GM18861 (cell line): ENCODE data around the gene BCKDK.

Experiments
- ATAC-seq: cut with Tn5 transposase; IDR thresholded peaks from one replicate; pipeline ENCODE4 v1.9.1; 2021; ENCODE audit not compliant: unreplicated experiment

The BCKDK gene

GRCh38 chr16:31080035-31080629 lies 28.1 kb upstream of the BCKDK start:
- no peak for ATAC-seq

- no peak for ATAC-seq
Measured at GRCh38 chr16:31080756-31081419, 27.3 kb upstream of the BCKDK start.

GRCh38 chr16:31081428-31082351 lies 26.5 kb upstream of the BCKDK start:
- no peak for ATAC-seq

- ATAC-seq: no peak
Measured at GRCh38 chr16:31082368-31083045, 25.7 kb upstream of the BCKDK start.

DNA sequence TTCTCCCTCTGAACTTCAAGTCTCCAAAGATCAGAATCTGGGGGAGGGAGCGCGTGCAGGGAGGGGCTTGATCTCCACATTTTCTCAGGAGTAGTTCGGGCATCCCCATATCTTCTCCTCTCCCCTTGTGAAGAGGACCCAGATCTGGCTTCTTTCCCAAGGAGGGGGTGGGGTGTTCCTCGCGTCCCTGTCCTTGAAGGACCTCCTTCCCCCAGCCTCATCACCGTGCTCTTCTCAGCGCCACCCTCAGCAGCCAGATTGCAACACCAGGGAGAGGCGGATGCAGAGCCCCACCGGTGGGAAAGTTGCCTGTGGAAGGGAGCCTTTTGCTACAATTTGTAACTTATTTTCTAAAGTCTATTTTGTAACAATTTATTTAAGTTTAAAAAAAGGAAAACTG lies 25.1 kb upstream of the BCKDK start:
- no peak for ATAC-seq

- no peak for ATAC-seq
Measured at GRCh38 chr16:31083556-31083955, 24.6 kb upstream of the BCKDK start.

DNA sequence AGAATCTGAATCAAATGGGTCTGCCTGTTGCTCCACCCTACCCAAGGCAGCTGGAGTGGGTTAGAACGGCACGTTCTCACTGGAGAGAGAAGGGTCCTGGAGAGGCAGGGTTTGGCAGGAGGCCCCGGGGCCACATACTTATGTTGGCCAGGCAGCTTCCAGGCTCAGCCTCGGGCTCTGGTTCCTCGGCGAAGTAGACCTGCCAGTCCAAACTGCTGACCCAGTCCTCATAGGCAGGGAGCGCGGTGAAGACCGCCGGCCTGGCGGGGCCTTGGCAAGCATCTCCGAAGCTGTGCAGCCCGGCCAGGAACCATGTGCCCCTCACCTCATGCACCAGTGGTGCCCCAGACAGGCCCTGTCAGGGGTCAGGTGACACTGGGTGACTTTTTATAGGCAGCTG lies 24.2 kb upstream of the BCKDK start:
- no peak for ATAC-seq

DNA sequence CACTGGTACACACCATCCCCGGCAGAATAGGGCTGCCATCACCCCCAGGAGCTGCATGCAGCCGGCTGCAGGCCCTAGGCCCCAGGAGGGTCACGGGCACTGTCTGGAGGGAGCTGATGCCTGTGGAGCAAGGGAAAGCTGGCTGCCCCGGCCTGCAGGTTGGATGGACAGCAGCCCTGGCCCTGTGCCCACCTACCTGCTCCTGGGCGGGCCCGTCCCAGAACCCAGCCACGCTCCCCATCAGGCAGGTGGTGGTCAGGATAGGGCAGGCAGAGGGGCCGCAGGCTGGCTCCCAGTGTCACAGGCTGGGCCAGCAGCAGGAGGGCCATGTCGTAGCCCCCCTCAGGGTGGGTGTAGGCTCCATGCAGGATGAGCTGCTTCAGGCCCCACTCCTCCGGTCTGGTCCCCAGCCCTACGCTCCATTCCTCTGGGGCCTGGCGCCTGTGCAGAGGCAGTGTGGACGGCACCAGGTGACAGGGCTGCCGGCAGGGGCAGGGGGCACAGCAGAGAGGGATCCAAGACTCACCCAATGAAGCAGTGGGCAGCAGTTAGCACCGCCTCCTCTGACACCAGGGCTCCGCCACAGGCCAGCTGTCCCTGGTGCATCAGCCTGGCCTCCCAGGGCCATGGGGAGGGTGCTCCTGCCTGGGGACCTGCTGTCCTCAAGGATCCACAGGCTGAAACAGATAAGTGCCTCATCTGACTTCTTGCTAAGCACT lies 23.4 kb upstream of the BCKDK start:
- ATAC-seq: no peak

DNA sequence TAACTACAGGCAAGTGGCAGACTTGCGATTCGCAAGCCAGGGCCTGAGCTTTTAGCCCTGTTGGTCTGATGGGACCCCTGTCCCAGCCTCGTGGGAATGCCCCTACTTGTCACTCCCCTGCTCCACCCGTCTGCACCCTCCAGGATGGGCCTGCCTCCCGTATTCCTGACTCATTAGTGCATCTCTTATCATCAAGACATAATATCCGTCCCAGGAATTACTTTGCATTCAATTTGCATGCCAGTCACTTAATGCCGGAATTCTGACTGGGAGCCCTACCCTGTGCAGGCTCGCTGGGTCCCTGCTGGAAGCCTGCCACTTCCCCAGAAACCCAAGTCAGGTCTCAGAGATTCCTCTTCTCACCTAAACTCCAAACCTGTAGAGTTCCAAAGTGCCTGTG lies 22.8 kb upstream of the BCKDK start:
- ATAC-seq: no peak

DNA sequence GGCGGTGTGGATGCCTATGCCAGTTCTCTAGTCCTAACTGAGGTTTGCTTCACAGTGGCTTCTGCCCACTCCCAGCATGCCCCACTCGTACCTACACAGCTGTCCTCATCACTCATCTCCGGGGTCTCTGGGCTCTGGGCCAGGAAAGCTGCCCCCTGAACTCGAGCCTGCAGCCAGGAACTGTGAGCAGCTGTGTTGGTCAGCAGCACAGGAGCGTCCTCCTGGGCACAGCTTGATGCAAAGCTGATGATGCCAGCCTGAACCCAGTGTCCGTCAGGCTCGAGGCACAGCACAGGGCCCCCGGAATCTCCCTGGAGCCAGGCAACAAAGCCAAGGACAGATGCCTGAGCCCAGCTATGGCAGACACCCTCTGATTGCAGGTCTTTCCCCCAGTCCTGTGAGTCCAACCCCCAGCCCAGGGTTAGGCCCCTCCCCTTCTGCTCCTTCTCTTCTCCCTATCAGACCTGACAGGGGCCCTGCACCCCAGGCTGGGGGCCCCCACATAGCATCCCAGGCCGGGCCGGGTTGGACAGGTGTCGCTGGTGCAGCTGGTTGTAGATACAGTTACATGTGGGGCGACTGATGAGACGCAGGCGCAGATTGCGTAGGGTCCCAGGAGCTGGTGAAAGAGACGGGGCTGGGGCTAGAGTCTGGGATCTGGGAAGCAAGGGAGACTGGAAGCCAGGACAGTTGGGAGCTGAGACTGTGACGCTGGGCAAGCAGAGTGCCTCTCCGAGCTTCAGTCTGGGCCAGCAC lies 22.1 kb upstream of the BCKDK start:
- no peak for ATAC-seq

- no peak for ATAC-seq
Measured at GRCh38 chr16:31086629-31086906, 21.6 kb upstream of the BCKDK start.

GRCh38 chr16:31087481-31087880 lies 20.7 kb upstream of the BCKDK start:
- no peak for ATAC-seq

DNA sequence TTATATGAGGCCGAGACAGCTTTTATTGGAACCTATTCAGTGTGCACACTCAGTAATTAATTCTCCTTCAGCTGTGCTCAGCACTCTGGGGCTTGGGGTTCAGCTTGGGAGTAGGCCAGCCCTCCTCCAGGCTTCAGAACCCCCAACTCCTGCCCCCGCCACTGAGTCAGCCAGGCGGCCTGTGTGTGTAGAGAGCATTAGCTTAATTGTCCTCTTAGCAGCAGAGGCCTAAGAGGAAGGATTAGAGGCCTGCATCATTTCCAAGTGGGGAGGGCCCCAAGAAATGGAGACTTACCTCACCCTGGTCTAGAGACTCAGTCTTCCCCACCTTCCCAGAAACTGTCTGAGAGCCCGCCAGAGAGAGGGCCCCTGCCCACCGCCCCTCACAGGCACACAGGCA lies 20.2 kb upstream of the BCKDK start:
- ATAC-seq: no peak

GRCh38 chr16:31088459-31089183 lies 19.6 kb upstream of the BCKDK start, which contains the start of gene PRSS53:
PRSS53 (minus strand) TSS chr16:31088943; CDS start chr16:31088809, 134 bp downstream.
- ATAC-seq: no peak

GRCh38 chr16:31089199-31089598 lies 19.0 kb upstream of the BCKDK start:
- ATAC-seq: no peak

DNA sequence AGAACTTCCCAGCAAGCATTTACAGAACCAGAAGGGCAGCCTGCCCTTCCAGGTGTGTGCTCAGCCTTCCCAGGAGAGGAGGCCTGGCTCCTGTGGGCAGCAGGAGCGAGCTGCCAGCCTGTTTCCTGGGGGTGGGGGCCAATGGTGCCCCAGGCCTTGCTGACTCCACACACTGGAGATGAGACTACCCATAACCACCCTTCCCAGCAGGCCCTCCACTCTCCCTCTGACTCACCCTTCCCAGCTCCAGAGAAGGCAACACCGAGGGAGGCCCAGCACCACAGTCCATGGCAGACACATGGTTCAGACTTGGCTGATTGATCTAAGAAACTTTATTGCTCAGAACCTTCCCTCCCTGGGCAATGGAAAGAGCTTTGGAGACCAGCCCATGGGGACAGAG lies 17.6 kb upstream of the BCKDK start:
- no peak for ATAC-seq

- no peak for ATAC-seq
Measured at GRCh38 chr16:31092330-31092729, 15.9 kb upstream of the BCKDK start.

DNA sequence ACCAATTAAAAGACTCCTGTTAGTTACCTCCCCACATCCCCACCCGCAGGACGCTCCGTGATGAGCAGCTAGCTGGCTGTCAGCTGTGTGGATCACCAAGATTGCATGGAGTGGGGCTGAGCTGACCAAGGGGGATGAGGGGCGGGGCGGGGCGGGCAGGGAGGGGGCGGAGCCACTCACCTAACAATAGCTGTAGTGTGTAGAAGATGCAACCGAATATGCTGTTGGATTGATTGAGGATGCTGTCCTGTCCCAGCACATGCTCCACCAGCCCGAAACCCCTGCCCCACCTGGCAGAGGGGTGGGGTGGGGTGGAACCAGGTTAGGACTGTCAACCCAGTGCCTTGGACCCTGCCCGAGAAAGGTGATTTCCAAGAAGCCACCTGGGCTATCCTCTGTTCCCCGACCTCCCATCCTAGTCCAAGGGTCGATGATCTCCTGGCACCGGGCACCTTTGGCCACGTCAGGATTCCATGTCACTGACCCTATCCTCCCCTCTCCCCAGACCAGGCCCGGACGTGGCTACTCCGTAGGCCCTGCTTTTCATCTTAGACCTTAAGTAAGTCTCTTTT lies 15.0 kb upstream of the BCKDK start:
- no peak for ATAC-seq

GRCh38 chr16:31094088-31094423 lies 14.1 kb upstream of the BCKDK start:
- no peak for ATAC-seq
